ENCODE results near the gene PTS. TPM values are rescaled to one million over a fixed set of nuclear protein-coding genes. Genes with fewer than 3 reads are reported as not detected.
A peak's percentile ranks its signal among the peaks of the same experiment; 100 is the strongest.

Gene PTS
- total RNA-seq, 1 donor from 2014 or later: 53.6 TPM

DNA sequence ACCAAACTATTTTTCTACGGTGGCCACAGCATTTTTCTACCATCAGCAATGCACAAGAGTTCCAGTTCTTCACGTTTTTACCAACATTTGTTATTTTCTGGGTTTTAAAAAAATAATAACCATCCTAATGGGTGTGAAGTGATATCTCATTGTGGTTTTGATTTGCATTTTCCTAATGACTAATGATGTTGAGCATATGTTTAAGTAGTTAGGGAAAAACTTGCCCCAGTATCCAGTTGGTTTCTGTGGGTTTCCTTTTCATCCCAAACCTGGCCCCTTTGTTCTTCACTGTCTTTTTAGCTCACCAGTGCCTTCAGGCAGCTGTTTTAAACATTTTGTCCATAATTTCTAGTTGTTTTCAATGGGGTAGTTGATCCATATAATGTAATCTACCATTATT is 14.7 kb upstream of the PTS start:
- H3K4me3 ChIP-seq (ENCODE audit: low read depth, low read length): no peak overlapping the region
- no peak for DNase-seq (ENCODE audit: low read depth)
- TF ChIP-seq, protein P1, sequence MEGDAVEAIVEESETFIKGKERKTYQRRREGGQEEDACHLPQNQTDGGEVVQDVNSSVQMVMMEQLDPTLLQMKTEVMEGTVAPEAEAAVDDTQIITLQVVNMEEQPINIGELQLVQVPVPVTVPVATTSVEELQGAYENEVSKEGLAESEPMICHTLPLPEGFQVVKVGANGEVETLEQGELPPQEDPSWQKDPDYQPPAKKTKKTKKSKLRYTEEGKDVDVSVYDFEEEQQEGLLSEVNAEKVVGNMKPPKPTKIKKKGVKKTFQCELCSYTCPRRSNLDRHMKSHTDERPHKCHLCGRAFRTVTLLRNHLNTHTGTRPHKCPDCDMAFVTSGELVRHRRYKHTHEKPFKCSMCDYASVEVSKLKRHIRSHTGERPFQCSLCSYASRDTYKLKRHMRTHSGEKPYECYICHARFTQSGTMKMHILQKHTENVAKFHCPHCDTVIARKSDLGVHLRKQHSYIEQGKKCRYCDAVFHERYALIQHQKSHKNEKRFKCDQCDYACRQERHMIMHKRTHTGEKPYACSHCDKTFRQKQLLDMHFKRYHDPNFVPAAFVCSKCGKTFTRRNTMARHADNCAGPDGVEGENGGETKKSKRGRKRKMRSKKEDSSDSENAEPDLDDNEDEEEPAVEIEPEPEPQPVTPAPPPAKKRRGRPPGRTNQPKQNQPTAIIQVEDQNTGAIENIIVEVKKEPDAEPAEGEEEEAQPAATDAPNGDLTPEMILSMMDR (conservative IDR thresholded peaks at IDR 0.05; ENCODE audit: low read depth, low read length): no peak

DNA sequence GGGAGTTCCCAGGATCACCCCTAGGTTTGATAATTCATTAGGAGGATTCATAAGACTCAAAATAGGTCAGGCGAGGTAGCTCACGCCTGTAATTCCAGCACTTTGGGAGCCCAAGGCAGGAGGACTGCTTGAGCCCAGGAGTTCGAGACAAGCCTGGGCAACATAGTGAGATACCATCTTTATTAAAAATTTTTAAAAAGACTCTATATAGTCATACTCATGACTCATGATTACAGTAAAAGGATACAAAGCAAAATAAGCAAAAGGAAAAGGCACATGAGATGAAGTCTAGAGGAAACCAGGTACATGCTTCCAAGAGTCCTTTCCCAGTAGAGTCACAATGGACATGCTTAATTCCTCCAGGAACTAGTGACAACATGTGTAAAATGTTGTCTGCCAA is 13.9 kb upstream of the PTS start:
- no peak for DNase-seq (ENCODE audit: low read depth)
- TF ChIP-seq, protein P1 (conservative IDR thresholded peaks at IDR 0.05; ENCODE audit: low read depth, low read length): no peak
- H3K4me3 ChIP-seq (ENCODE audit: low read depth, low read length): no peak overlapping the region

DNA sequence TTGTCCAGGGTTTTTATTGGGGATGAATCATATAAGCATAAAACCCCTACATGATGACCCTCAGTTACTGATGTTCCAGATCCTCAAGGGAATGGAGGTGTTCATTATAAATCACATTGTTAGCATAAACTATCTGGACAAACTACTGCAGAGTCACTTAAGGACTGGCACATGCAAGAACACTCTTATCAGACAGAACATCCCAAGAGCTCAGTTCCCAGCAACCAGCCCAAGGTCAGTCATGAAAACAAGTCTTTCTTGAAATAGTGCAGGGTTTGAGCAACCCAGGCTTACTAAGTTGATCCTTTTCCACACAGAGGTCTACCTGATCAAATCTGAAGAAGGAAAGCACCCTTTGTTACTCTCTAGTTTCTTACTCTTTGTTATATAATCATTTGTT is 13.5 kb upstream of the PTS start:
- no peak for DNase-seq (ENCODE audit: low read depth)
- H3K4me3 ChIP-seq (ENCODE audit: low read depth, low read length): no peak overlapping the region
- TF ChIP-seq, protein P1 (conservative IDR thresholded peaks at IDR 0.05; ENCODE audit: low read depth, low read length): no peak

DNA sequence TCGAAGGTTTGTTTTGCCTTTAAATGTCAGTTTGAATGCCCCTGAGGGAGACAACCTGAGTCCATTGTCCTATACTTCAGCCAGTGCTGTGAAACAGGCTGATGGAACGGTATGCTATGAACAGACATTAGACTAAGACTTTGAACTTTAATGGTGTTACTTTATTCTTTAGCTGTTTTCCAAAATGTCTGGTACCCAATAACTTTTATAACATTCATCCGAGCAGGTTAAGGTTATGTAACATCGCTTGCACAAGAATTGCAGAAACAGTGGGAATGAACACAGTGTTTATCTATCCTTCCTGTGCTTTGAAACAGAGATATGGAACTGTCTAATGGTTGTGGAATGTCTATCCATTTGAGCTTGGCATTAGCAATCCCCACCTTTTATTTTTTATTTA is 12.5 kb upstream of the PTS start:
- no peak for DNase-seq (ENCODE audit: low read depth)
- no peak overlapping the region for H3K4me3 ChIP-seq (ENCODE audit: low read depth, low read length)
- TF ChIP-seq, protein P1 (conservative IDR thresholded peaks at IDR 0.05; ENCODE audit: low read depth, low read length): no peak

DNA sequence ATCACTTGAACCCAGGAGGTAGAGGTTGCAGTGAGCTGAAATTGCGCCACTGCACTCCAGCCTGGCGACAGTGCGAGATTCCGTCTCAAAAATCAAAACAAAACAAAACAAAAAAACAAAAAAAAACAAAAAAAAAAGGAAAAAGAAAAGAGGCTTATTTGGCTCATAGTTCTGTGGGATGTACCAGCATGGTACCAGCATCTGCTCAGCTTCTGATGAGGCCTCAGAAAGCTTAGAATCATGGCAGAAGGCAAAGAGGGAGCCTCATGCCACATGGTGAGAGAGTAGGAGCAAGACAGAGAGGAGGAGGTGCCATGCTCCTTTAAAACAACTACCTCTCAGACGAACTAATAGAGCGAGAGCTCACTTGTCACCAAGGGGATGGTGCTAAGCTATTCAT is 10.6 kb upstream of the PTS start:
- TF ChIP-seq, protein P1 (conservative IDR thresholded peaks at IDR 0.05; ENCODE audit: low read depth, low read length): no peak
- H3K4me3 ChIP-seq (ENCODE audit: low read depth, low read length): no peak overlapping the region
- DNase-seq (ENCODE audit: low read depth): no peak

DNA sequence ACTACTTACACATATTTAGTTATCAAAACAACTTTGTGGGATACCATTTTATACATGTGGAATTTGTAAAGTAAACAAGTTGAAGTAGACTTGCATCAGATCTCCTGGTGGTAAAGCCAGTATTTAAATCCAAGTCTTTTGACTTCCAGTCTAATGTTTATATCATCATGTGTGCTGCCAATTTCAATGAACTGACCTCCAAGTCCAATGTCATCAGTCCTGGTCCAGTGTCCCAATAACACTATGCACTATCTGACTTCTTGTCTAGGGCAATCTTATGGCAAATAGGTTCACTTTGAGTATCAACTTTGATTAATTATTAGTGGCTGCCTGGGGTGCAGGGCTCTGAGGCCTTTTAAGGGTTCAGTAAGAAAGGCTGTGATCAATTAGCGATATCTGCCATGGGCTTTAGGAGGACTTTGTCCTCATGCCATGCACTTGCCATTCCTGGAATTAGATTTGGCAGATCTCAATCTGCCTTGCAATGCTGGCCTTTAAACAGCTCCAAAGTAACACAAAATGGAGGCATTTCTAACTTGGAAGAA is 9.6 kb upstream of the PTS start:
- no peak overlapping the region for H3K4me3 ChIP-seq (ENCODE audit: low read depth, low read length)
- DNase-seq (ENCODE audit: low read depth): no peak
- TF ChIP-seq, protein P1 (conservative IDR thresholded peaks at IDR 0.05; ENCODE audit: low read depth, low read length): no peak

DNA sequence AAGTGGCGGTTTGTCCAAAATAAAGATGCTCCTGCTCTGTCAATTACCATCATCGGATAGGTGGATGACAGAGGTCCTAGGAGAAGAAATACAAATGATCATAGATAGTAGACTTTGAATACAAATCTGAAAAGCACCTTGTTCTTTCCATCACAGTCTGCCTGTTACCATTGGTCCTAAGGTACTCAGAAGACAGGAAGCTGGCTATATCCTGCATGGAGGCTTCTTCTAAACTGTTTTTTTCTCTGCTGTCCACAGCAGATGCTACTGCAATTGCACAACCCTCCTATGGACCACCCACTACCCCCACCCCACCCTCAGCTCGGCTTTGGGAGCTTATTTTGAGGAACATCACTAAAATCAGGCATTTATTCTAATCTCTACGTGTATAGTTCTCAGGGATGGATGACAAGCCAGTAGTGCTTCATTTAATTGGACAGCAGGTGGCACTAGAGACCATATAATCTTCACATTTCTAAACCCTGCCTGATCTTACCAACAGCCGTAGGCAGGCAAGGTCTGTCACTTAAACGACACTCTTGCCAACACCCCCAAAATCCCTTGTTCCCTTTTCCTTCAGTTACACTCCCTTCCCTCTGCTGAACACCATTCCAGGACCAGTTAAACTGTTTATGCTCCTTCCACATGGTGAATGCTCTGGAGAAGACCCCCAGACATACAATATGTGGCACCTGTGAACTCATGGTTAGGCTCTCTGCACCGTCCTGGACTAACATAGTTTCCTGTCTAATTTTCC is 6.6 kb upstream of the PTS start:
- TF ChIP-seq, protein P1 (conservative IDR thresholded peaks at IDR 0.05; ENCODE audit: low read depth, low read length): peak; percentile 71
- no peak overlapping the region for H3K4me3 ChIP-seq (ENCODE audit: low read depth, low read length)
- DNase-seq (ENCODE audit: low read depth): no peak
